ENCODE results near the gene MACO1.
"Not testable (repeated sequence)": the region's sequence is repeated elsewhere in the genome, so short reads cannot be mapped to it uniquely, and the experiment has no call there.

MACO1 gene, protein sequence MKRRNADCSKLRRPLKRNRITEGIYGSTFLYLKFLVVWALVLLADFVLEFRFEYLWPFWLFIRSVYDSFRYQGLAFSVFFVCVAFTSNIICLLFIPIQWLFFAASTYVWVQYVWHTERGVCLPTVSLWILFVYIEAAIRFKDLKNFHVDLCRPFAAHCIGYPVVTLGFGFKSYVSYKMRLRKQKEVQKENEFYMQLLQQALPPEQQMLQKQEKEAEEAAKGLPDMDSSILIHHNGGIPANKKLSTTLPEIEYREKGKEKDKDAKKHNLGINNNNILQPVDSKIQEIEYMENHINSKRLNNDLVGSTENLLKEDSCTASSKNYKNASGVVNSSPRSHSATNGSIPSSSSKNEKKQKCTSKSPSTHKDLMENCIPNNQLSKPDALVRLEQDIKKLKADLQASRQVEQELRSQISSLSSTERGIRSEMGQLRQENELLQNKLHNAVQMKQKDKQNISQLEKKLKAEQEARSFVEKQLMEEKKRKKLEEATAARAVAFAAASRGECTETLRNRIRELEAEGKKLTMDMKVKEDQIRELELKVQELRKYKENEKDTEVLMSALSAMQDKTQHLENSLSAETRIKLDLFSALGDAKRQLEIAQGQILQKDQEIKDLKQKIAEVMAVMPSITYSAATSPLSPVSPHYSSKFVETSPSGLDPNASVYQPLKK

DNA sequence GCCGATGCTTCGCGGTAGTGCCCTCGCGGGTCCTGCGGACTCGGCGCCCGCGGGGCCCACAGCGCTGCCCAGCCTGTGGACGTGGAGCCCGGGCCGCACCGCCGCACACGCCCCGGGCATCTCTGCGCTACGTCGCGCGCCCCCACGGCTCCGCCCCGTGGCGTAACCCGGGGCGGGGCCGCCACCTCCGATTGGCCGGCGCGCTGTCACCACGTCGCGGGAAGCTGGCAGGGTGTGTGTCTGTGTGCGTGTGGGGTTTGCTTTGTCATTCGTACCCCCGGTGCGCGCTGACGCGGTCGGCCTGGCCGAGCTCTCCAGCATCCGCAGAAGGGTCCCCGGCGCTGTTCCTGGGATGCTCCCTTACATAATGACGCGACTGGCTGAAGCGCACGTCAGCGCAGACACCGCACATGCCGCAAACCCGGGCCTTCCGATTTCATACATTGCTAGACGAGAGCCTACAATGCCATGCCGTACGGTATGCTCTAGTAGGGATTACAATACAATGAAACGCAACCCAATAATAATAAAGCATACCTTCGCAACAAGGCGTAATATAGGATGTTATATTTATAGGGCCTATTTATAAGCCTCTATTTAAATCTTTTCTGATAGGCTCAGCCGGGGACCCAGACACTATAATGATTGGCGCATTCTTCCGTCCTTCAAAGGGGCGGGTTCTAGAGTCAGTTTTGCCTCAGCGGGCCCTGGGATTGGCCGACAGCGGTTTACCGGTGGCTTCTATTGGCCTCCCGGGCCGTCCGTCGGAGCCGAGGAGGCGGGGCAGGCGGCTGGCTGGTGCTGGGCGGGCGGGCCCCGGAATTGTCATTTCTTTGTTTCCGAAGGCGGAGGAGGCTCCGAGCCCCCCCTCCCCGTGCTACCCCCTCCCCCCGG is at the start of gene MACO1:
Gene MACO1, plus strand, starts transcription at position 825 of the 894 bp plus-strand sequence. CDS start 202 bp downstream, outside the sequence.
- H3K36me3 ChIP-seq (ENCODE audit: control insufficient read depth, low read length), result peaks cover 21% of the 10 kb centered on the region
- H3K4me3 ChIP-seq (ENCODE audit: low read length), result peak within 1 kb of the TSS; percentile 80
- TF ChIP-seq, protein P1, sequence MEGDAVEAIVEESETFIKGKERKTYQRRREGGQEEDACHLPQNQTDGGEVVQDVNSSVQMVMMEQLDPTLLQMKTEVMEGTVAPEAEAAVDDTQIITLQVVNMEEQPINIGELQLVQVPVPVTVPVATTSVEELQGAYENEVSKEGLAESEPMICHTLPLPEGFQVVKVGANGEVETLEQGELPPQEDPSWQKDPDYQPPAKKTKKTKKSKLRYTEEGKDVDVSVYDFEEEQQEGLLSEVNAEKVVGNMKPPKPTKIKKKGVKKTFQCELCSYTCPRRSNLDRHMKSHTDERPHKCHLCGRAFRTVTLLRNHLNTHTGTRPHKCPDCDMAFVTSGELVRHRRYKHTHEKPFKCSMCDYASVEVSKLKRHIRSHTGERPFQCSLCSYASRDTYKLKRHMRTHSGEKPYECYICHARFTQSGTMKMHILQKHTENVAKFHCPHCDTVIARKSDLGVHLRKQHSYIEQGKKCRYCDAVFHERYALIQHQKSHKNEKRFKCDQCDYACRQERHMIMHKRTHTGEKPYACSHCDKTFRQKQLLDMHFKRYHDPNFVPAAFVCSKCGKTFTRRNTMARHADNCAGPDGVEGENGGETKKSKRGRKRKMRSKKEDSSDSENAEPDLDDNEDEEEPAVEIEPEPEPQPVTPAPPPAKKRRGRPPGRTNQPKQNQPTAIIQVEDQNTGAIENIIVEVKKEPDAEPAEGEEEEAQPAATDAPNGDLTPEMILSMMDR (IDR thresholded peaks at IDR 0.05; ENCODE audit: low read depth, low read length, poor library complexity, severe bottlenecking), result no peak
- no peak for TF ChIP-seq EZH2phosphoT487 (IDR thresholded peaks at IDR 0.05; ENCODE audit: borderline replicate concordance, low read length)
- H3K27ac ChIP-seq (ENCODE audit: low read depth, low read length), result peak within 1 kb of the TSS; percentile 86
- H3K9me2 ChIP-seq (replicated peaks; ENCODE audit: control insufficient read depth, low read length), result no peaks in the 10 kb centered on the region
- H3K4me1 ChIP-seq (ENCODE audit: control insufficient read depth, low read length), result peaks cover 44% of the 10 kb centered on the region
- H3F3A ChIP-seq (ENCODE audit: control insufficient read depth, insufficient read depth), result peaks cover 17% of the 10 kb centered on the region
- H3K27me3 ChIP-seq (ENCODE audit: control insufficient read depth, low read length), result no peaks in the 10 kb centered on the region
- no peaks in the 10 kb centered on the region for H3K9me3 ChIP-seq (ENCODE audit: control insufficient read depth, insufficient read depth, low read length)
- H3K79me2 ChIP-seq (ENCODE audit: control insufficient read depth, low read length), result peaks cover 50% of the 10 kb centered on the region
- H4K20me1 ChIP-seq (ENCODE audit: control insufficient read depth, insufficient read depth, low read depth, low read length), result no peaks in the 10 kb centered on the region
- peak within 1 kb of the TSS; percentile 98 for H3K4me2 ChIP-seq (ENCODE audit: low read length)

DNA sequence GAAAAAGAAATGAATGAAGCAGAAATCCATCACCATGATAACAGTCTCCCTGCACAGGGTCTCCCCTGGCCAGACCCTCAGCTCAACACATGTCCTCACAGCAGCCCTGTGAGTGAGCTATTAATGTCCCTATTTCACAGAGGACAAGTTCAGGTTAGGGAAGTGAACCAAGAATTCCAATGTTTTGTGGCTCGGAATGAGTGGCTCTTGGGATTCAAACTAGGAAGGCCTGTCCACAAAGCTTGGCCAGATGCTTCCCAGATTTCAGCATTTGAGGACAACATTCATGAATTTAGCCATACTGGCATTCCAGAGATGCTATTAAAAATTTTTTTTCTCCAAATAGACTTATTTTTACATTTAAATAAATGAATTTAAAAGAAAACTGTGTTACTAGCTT is 48.2 kb upstream of the MACO1 start:
- not testable (repeated sequence) for H3F3A ChIP-seq (ENCODE audit: control insufficient read depth, insufficient read depth); H3K4me3 ChIP-seq (ENCODE audit: low read length); H3K27ac ChIP-seq (ENCODE audit: low read depth, low read length); H3K9me2 ChIP-seq (replicated peaks; ENCODE audit: control insufficient read depth, low read length); H3K4me2 ChIP-seq (ENCODE audit: low read length); H3K36me3 ChIP-seq (ENCODE audit: control insufficient read depth, low read length); H3K9me3 ChIP-seq (ENCODE audit: control insufficient read depth, insufficient read depth, low read length); H4K20me1 ChIP-seq (ENCODE audit: control insufficient read depth, insufficient read depth, low read depth, low read length); H3K79me2 ChIP-seq (ENCODE audit: control insufficient read depth, low read length); H3K27me3 ChIP-seq (ENCODE audit: control insufficient read depth, low read length); H3K4me1 ChIP-seq (ENCODE audit: control insufficient read depth, low read length)

DNA sequence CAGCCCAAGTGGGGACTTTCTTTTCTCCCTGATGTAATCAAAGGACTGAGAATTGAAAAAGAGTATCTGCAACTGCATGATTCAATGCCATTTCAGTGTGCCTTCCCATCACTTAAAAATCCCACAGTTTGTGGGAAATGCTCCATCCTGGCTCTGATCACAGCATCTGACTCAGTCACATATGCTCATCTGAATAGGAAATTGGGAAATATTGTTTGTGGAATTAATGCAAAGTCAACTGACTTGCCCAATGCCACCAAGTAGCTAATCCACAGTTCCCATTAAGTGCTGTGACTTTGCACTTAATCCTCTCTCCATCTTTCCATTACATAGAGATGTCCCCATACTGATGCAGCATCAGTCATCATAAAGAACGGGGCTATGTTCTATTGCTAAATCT is 47.6 kb upstream of the MACO1 start:
- not testable (repeated sequence) for H4K20me1 ChIP-seq (ENCODE audit: control insufficient read depth, insufficient read depth, low read depth, low read length); H3K79me2 ChIP-seq (ENCODE audit: control insufficient read depth, low read length); H3K4me3 ChIP-seq (ENCODE audit: low read length); H3K27me3 ChIP-seq (ENCODE audit: control insufficient read depth, low read length); H3K9me2 ChIP-seq (replicated peaks; ENCODE audit: control insufficient read depth, low read length); H3K36me3 ChIP-seq (ENCODE audit: control insufficient read depth, low read length); H3K4me2 ChIP-seq (ENCODE audit: low read length); H3K4me1 ChIP-seq (ENCODE audit: control insufficient read depth, low read length); H3F3A ChIP-seq (ENCODE audit: control insufficient read depth, insufficient read depth); H3K9me3 ChIP-seq (ENCODE audit: control insufficient read depth, insufficient read depth, low read length); H3K27ac ChIP-seq (ENCODE audit: low read depth, low read length)

DNA sequence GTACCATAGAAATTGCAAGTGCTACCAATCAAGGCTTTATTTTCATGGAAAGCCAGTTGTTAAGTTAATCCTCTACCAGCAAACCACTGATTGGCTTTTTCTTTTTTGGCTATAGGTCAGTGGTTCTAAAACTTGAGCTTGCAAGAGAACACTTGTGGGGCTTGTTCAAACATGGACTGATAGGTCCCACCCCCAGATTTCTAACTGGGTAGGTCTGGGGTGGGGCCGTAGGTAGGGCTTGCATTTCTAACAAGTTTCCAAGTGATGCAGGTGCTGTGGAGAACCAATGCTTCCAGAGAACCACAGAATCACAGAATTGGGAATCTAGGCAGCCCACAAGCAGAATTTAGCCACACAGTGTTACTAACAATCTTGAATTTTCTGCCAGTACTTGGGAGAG is 46.8 kb upstream of the MACO1 start:
- H3K4me2 ChIP-seq (ENCODE audit: low read length); H3K79me2 ChIP-seq (ENCODE audit: control insufficient read depth, low read length); H3K4me3 ChIP-seq (ENCODE audit: low read length); H3K9me3 ChIP-seq (ENCODE audit: control insufficient read depth, insufficient read depth, low read length); H3K27ac ChIP-seq (ENCODE audit: low read depth, low read length); H3K9me2 ChIP-seq (replicated peaks; ENCODE audit: control insufficient read depth, low read length); H4K20me1 ChIP-seq (ENCODE audit: control insufficient read depth, insufficient read depth, low read depth, low read length); H3K36me3 ChIP-seq (ENCODE audit: control insufficient read depth, low read length); H3F3A ChIP-seq (ENCODE audit: control insufficient read depth, insufficient read depth); H3K27me3 ChIP-seq (ENCODE audit: control insufficient read depth, low read length); H3K4me1 ChIP-seq (ENCODE audit: control insufficient read depth, low read length): not testable (repeated sequence)

DNA sequence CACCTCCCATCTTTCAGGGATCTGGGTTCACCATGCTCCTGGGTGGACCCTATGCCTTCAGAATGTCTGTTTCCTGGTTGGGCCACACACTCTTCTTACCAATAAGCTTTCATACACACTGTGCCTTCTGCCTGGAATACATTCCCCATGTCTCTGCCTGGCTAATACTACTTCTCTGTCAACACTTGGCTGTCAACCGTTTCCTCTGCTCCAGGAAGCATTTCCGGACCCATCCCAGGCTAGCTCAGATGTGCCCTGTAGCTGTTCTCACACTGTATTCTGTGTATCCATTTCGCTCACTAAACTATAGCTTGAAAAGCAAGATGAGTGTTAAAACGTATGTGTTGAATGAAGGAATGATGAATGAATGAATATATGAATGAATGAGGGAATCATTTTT is 43.6 kb upstream of the MACO1 start:
- not testable (repeated sequence) for H3K27me3 ChIP-seq (ENCODE audit: control insufficient read depth, low read length); H3K4me1 ChIP-seq (ENCODE audit: control insufficient read depth, low read length)

DNA sequence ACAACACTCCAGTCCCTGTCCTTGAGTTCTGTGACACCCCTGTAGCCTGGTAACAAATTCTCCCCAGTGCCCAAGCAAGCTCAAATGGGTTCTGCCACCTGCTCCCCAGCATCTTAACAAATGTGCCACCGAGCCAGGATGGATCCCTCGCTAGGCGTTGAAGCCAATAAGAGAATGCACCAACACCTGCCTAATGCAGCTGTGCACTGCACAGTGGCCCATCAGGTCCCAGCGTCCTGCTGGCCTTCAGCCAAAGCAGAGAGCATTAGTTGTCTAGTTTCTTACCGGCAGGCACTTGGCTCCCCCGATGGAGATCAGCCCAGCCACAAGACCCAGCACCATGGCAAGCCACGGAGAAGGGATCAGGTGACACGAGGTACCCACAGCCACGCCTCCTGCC is 42.0 kb upstream of the MACO1 start:
- H3K79me2 ChIP-seq (ENCODE audit: control insufficient read depth, low read length); H3K9me3 ChIP-seq (ENCODE audit: control insufficient read depth, insufficient read depth, low read length); H3K27ac ChIP-seq (ENCODE audit: low read depth, low read length); H3K4me1 ChIP-seq (ENCODE audit: control insufficient read depth, low read length); H3K4me3 ChIP-seq (ENCODE audit: low read length); H3K9me2 ChIP-seq (replicated peaks; ENCODE audit: control insufficient read depth, low read length); H3K27me3 ChIP-seq (ENCODE audit: control insufficient read depth, low read length); H3K36me3 ChIP-seq (ENCODE audit: control insufficient read depth, low read length); H4K20me1 ChIP-seq (ENCODE audit: control insufficient read depth, insufficient read depth, low read depth, low read length); H3F3A ChIP-seq (ENCODE audit: control insufficient read depth, insufficient read depth); H3K4me2 ChIP-seq (ENCODE audit: low read length): not testable (repeated sequence)

More for the DNA sequence above, 43.6 kb upstream of the MACO1 start:
- H3K4me2 ChIP-seq (ENCODE audit: low read length); H3K27ac ChIP-seq (ENCODE audit: low read depth, low read length); H3F3A ChIP-seq (ENCODE audit: control insufficient read depth, insufficient read depth); H4K20me1 ChIP-seq (ENCODE audit: control insufficient read depth, insufficient read depth, low read depth, low read length); H3K9me3 ChIP-seq (ENCODE audit: control insufficient read depth, insufficient read depth, low read length); H3K36me3 ChIP-seq (ENCODE audit: control insufficient read depth, low read length); H3K9me2 ChIP-seq (replicated peaks; ENCODE audit: control insufficient read depth, low read length); H3K79me2 ChIP-seq (ENCODE audit: control insufficient read depth, low read length); H3K4me3 ChIP-seq (ENCODE audit: low read length): not testable (repeated sequence)

DNA sequence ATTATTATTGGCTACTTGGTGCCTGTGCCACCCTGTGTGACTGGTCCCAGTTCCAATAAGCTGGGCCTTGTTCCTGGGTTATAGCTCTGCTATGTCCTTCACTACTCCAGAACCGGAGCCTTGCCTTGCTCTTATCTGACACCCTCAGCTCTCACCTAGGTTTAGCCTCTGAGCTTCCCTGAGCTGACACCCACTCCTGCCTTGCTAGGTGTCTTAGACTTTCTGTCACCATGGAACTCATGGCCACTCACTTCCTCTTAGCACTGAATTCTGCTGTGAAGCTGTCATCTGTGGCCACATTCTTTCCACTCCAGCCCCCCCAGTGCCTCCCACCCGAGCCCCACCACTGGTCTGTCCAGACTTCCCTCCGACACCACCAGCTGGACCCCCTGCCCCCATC is 41.0 kb upstream of the MACO1 start:
- not testable (repeated sequence) for H3K4me1 ChIP-seq (ENCODE audit: control insufficient read depth, low read length); H4K20me1 ChIP-seq (ENCODE audit: control insufficient read depth, insufficient read depth, low read depth, low read length); H3K27me3 ChIP-seq (ENCODE audit: control insufficient read depth, low read length)

More for the DNA sequence above, 41.0 kb upstream of the MACO1 start:
- H3K4me2 ChIP-seq (ENCODE audit: low read length); H3F3A ChIP-seq (ENCODE audit: control insufficient read depth, insufficient read depth); H3K79me2 ChIP-seq (ENCODE audit: control insufficient read depth, low read length); H3K9me2 ChIP-seq (replicated peaks; ENCODE audit: control insufficient read depth, low read length); H3K27ac ChIP-seq (ENCODE audit: low read depth, low read length); H3K9me3 ChIP-seq (ENCODE audit: control insufficient read depth, insufficient read depth, low read length); H3K36me3 ChIP-seq (ENCODE audit: control insufficient read depth, low read length); H3K4me3 ChIP-seq (ENCODE audit: low read length): not testable (repeated sequence)

Measured in DOHH2 (cell line).